ENCODE results near the gene FBN1.

DNA sequence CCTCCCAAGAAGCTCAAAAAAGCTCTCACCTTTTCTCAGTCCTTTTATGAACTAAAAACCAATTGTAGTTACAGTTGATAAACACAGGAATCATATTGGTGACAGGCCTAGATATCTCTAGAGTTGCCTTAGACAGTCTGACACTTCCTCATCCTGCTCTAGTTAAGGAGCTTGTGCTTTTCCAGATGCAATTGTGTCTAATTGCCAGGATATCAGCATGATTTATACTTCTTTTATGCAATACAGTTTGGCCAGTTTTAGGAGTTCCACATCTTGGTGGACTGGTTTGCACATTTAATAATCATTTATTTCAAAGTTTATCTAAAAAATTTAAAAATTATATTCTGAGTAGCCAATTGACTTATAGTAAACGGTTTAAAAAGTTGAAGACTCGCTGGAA is 218.6 kb downstream of the FBN1 start:
- TF ChIP-seq SP2 (CRISPR knock-in tag; IDR thresholded peaks at IDR 0.05) (no peak), ADNP (CRISPR knock-in tag; IDR thresholded peaks at IDR 0.05) (no peak)
- TF ChIP-seq, protein P1, sequence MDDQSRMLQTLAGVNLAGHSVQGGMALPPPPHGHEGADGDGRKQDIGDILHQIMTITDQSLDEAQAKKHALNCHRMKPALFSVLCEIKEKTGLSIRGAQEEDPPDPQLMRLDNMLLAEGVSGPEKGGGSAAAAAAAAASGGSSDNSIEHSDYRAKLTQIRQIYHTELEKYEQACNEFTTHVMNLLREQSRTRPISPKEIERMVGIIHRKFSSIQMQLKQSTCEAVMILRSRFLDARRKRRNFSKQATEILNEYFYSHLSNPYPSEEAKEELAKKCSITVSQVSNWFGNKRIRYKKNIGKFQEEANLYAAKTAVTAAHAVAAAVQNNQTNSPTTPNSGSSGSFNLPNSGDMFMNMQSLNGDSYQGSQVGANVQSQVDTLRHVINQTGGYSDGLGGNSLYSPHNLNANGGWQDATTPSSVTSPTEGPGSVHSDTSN (CRISPR knock-in tag; IDR thresholded peaks at IDR 0.05; ENCODE audit: borderline replicate concordance) = no peak
- TF ChIP-seq, protein P2, sequence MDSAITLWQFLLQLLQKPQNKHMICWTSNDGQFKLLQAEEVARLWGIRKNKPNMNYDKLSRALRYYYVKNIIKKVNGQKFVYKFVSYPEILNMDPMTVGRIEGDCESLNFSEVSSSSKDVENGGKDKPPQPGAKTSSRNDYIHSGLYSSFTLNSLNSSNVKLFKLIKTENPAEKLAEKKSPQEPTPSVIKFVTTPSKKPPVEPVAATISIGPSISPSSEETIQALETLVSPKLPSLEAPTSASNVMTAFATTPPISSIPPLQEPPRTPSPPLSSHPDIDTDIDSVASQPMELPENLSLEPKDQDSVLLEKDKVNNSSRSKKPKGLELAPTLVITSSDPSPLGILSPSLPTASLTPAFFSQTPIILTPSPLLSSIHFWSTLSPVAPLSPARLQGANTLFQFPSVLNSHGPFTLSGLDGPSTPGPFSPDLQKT (CRISPR knock-in tag; IDR thresholded peaks at IDR 0.05; ENCODE audit: borderline replicate concordance) = no peak
- TF ChIP-seq, protein P3, sequence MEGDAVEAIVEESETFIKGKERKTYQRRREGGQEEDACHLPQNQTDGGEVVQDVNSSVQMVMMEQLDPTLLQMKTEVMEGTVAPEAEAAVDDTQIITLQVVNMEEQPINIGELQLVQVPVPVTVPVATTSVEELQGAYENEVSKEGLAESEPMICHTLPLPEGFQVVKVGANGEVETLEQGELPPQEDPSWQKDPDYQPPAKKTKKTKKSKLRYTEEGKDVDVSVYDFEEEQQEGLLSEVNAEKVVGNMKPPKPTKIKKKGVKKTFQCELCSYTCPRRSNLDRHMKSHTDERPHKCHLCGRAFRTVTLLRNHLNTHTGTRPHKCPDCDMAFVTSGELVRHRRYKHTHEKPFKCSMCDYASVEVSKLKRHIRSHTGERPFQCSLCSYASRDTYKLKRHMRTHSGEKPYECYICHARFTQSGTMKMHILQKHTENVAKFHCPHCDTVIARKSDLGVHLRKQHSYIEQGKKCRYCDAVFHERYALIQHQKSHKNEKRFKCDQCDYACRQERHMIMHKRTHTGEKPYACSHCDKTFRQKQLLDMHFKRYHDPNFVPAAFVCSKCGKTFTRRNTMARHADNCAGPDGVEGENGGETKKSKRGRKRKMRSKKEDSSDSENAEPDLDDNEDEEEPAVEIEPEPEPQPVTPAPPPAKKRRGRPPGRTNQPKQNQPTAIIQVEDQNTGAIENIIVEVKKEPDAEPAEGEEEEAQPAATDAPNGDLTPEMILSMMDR (CRISPR knock-in tag; IDR thresholded peaks at IDR 0.05) = no peak
